ENCODE results near the gene SLC24A1.
A peak's percentile ranks its signal among the peaks of the same experiment; 100 is the strongest.

Gene SLC24A1

DNA sequence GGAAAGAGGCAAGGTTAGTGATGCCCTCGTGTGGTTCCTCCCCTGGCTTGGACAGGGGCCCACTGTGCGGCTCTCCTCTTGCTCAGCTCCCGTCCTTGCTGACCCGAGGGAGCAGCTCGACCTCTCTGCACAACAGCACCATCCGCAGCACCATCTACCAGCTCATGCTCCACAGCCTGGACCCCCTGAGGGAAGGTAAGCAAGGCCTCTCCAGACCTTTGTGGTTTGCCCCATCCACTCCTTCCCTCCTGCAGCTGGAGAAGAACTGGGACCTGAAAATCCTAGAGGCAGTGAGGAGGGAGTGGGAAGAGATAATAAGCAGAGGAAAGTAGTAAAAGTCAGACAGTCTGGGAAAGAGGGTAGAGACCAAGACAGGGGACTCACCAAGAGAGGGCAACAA lies 17.8 kb downstream of the SLC24A1 start:
- no peak for TF ChIP-seq ZNF747 (tag by site-specific recombination; IDR thresholded peaks at IDR 0.05)
- TF ChIP-seq PRDM1 (tag by site-specific recombination; IDR thresholded peaks at IDR 0.05), result 0 out of 2 replicates have a peak, but pooled peaks have one; percentile 17
- Histone ChIP-seq H3K9me3 (ENCODE audit: control insufficient read depth, insufficient read depth, low read depth, low read length) (no peaks in the 10 kb centered on the region), H3K36me3 (ENCODE audit: control insufficient read depth in 2 of 2, insufficient read depth in 1 of 2, low read length in 2 of 2) (no peaks in the 10 kb centered on the region), H3K27ac (ENCODE audit: extremely low read depth, low read depth, low read length) (no peak overlapping the region), H3K4me3 (ENCODE audit: low read depth, low read length) (no peak overlapping the region), H3K4me1 (ENCODE audit: control insufficient read depth, insufficient read depth, low read length) (no peaks in the 10 kb centered on the region)
- CTCF ChIA-PET, result interaction anchor here (0.5 to 4.5 kb wide), 22 partner anchors 10 to 866 kb away, joined by 3 to 57 read pairs (median 7); partner anchors contain the start of genes DENND4A and SLC24A1
- POLR2A ChIA-PET, result no interaction called here

DNA sequence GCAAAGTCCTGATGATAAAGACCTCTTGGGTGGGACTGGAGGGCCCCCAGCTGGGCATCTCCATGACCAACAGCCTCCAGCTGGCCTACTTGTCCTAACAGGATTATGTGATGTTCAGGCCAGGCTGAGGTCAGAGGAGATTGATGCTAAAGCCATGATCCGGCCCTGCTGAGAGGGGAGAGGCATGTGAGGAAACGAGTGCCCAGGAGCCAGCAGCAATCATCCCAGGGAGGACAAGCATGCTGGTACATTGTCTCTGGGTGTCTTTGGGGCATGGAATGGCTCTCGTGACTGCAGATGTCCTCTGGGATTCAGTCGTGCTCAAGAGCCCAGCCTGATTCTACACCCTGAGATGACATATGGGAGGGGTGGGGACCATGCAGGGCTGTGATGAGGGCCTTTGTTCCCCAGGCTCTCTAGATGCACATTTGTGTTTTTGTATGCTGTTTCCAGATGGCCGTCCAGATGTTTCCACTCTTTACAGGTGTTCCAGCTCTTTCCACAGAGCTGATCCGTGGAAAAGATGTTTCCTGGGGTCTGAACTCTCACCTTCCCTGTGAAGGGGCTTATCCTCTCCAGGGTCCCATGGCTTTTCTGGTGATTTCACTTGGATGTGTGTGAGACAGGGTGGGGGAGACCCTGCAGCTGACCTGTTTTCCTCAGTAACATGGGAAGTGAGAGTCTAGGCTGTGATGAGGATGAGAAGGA lies 20.2 kb downstream of the SLC24A1 start:
- Histone ChIP-seq H3K27ac (ENCODE audit: extremely low read depth, low read depth, low read length) (no peak overlapping the region), H3K36me3 (ENCODE audit: control insufficient read depth in 2 of 2, insufficient read depth in 1 of 2, low read length in 2 of 2) (no peaks in the 10 kb centered on the region), H3K4me3 (ENCODE audit: low read depth, low read length) (no peak overlapping the region), H3K4me1 (ENCODE audit: control insufficient read depth, insufficient read depth, low read length) (no peaks in the 10 kb centered on the region), H3K9me3 (ENCODE audit: control insufficient read depth, insufficient read depth, low read depth, low read length) (no peaks in the 10 kb centered on the region)
- POLR2A ChIA-PET, result interaction anchor here (1.2 kb wide), 1 partner anchor 191 kb away, joined by 3 read pairs; no protein-coding TSS in a partner anchor
- CTCF ChIA-PET, result interaction anchor here (0.6 to 2.2 kb wide), 8 partner anchors 8 to 882 kb away, joined by 3 to 11 read pairs (median 3); no protein-coding TSS in a partner anchor
- TF ChIP-seq ZIC2 (tag by site-specific recombination; IDR thresholded peaks at IDR 0.05) (peak; percentile 79), SP3 (tag by site-specific recombination; IDR thresholded peaks at IDR 0.05) (no peak), GLIS1 (tag by site-specific recombination; IDR thresholded peaks at IDR 0.05) (peak; percentile 68), ZNF274 (IDR thresholded peaks at IDR 0.05; ENCODE audit: low read length) (no peak), ZNF274 (tag by site-specific recombination; IDR thresholded peaks at IDR 0.05; ENCODE audit: borderline replicate concordance) (no peak)

DNA sequence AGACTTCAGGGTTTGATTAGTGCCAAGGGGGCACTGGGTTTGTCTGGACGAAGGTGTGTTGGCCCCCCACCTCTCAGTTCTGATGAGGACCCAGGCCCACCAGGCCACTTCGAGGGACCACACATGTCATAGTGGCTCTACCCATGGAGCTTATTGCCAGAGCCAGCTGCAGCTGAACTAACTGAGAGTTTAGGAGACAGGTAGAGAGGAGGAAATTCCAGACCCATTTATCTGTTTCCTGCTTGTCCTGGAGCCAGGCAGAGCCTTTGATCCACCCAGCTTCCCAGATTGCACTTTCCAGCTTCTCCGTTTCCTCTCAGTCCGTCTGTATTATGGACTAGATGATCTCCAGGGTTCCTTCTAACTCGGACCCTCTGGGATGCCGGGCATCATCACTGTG lies 20.9 kb downstream of the SLC24A1 start:
- TF ChIP-seq ZNF791 (tag by site-specific recombination; IDR thresholded peaks at IDR 0.05) (no peak), ZNF843 (tag by site-specific recombination; IDR thresholded peaks at IDR 0.05) (no peak), ZBTB21 (tag by site-specific recombination; IDR thresholded peaks at IDR 0.05) (no peak), ZNF2 (tag by site-specific recombination; IDR thresholded peaks at IDR 0.05) (no peak), ZSCAN23 (tag by site-specific recombination; IDR thresholded peaks at IDR 0.05) (no peak), ZNF324 (tag by site-specific recombination; IDR thresholded peaks at IDR 0.05) (no peak)
- TF ChIP-seq, protein P1, sequence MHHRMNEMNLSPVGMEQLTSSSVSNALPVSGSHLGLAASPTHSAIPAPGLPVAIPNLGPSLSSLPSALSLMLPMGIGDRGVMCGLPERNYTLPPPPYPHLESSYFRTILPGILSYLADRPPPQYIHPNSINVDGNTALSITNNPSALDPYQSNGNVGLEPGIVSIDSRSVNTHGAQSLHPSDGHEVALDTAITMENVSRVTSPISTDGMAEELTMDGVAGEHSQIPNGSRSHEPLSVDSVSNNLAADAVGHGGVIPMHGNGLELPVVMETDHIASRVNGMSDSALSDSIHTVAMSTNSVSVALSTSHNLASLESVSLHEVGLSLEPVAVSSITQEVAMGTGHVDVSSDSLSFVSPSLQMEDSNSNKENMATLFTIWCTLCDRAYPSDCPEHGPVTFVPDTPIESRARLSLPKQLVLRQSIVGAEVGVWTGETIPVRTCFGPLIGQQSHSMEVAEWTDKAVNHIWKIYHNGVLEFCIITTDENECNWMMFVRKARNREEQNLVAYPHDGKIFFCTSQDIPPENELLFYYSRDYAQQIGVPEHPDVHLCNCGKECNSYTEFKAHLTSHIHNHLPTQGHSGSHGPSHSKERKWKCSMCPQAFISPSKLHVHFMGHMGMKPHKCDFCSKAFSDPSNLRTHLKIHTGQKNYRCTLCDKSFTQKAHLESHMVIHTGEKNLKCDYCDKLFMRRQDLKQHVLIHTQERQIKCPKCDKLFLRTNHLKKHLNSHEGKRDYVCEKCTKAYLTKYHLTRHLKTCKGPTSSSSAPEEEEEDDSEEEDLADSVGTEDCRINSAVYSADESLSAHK (tag by site-specific recombination; IDR thresholded peaks at IDR 0.05), result no peak
- TF ChIP-seq, protein P2, sequence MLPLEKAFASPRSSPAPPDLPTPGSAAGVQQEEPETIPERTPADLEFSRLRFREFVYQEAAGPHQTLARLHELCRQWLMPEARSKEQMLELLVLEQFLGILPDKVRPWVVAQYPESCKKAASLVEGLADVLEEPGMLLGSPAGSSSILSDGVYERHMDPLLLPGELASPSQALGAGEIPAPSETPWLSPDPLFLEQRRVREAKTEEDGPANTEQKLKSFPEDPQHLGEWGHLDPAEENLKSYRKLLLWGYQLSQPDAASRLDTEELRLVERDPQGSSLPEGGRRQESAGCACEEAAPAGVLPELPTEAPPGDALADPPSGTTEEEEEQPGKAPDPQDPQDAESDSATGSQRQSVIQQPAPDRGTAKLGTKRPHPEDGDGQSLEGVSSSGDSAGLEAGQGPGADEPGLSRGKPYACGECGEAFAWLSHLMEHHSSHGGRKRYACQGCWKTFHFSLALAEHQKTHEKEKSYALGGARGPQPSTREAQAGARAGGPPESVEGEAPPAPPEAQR (tag by site-specific recombination; IDR thresholded peaks at IDR 0.05), result no peak
- Histone ChIP-seq H3K4me1 (ENCODE audit: control insufficient read depth, insufficient read depth, low read length) (no peaks in the 10 kb centered on the region), H3K4me3 (ENCODE audit: low read depth, low read length) (no peak overlapping the region), H3K36me3 (ENCODE audit: control insufficient read depth in 2 of 2, insufficient read depth in 1 of 2, low read length in 2 of 2) (no peaks in the 10 kb centered on the region), H3K9me3 (ENCODE audit: control insufficient read depth, insufficient read depth, low read depth, low read length) (no peaks in the 10 kb centered on the region), H3K27ac (ENCODE audit: extremely low read depth, low read depth, low read length) (no peak overlapping the region)
- CTCF ChIA-PET, result interaction anchor here (0.7 to 2.9 kb wide), 7 partner anchors 9 to 881 kb away, joined by 3 to 11 read pairs (median 3); no protein-coding TSS in a partner anchor
- POLR2A ChIA-PET, result no interaction called here
